HEK293T (cell line): ENCODE data around the gene RBM25.

Experiments
- CTCF ChIA-PET: fragments of 350-600 bp; formaldehyde crosslinking; extraction: SDS; loops from one replicate; lab custom pipeline; 2021; ENCODE audit warnings: antibody characterized with exemption, inconsistent platforms; lab: Yijun Ruan, JAX
- POLR2A ChIA-PET: fragments of 350-600 bp; formaldehyde crosslinking; extraction: SDS; loops from one replicate; lab custom pipeline; 2020; ENCODE audit warnings: antibody characterized with exemption, inconsistent platforms; lab: Yijun Ruan, JAX
- DNase-seq: peaks from one replicate; pipeline ENCODE4 v3.0.0; 2012; ENCODE audit warnings: mixed read lengths; ENCODE audit errors: extremely low spot score
- ARNT ChIP-seq: fragments of 450-650 bp; IDR thresholded peaks from 2 replicates; pipeline ENCODE4 v1.6.1; 2017; ENCODE audit warnings: mild to moderate bottlenecking
- BHLHE40 ChIP-seq: fragments of 450-650 bp; IDR thresholded peaks from 2 replicates; pipeline ENCODE4 v1.6.1; 2016; ENCODE audit warnings: mild to moderate bottlenecking, moderate library complexity, borderline replicate concordance
- CTBP1 ChIP-seq: fragments of 450-650 bp; IDR thresholded peaks from 2 replicates; pipeline ENCODE4 v1.6.1; 2016; ENCODE audit warnings: borderline replicate concordance
- ELF4 ChIP-seq: fragments of 450-650 bp; IDR thresholded peaks from 2 replicates; pipeline ENCODE4 v1.6.1; 2017; ENCODE audit warnings: antibody characterized with exemption
- FOXA1 ChIP-seq: fragments of 450-650 bp; IDR thresholded peaks from 2 replicates; pipeline ENCODE4 v1.6.1; 2016; ENCODE audit warnings: mild to moderate bottlenecking
- FOXK2 ChIP-seq: fragments of 450-650 bp; IDR thresholded peaks from 2 replicates; pipeline ENCODE4 v1.6.1; 2016; ENCODE audit warnings: mild to moderate bottlenecking
- FOXM1 ChIP-seq: fragments of 450-650 bp; IDR thresholded peaks from 2 replicates; pipeline ENCODE4 v1.6.1; 2017; ENCODE audit warnings: mild to moderate bottlenecking, borderline replicate concordance
- HDGF ChIP-seq: fragments of 450-650 bp; IDR thresholded peaks from 2 replicates; pipeline ENCODE4 v1.6.1; 2017; ENCODE audit warnings: antibody characterized with exemption, borderline replicate concordance
- L3MBTL2 ChIP-seq: fragments of 450-650 bp; conservative IDR thresholded peaks from 2 replicates; pipeline ENCODE4 v1.6.1; 2016; ENCODE audit warnings: mild to moderate bottlenecking
- LEF1 ChIP-seq: fragments of 450-650 bp; IDR thresholded peaks from 2 replicates; pipeline ENCODE4 v1.6.1; 2017; ENCODE audit warnings: mild to moderate bottlenecking, borderline replicate concordance
- NFRKB ChIP-seq: fragments of 450-650 bp; IDR thresholded peaks from 2 replicates; pipeline ENCODE4 v1.6.1; 2016; ENCODE audit warnings: mild to moderate bottlenecking, moderate library complexity
- PKNOX1 ChIP-seq: fragments of 450-650 bp; IDR thresholded peaks from 2 replicates; pipeline ENCODE4 v1.6.1; 2016
- SP1 ChIP-seq: fragments of 450-650 bp; IDR thresholded peaks from 2 replicates; pipeline ENCODE4 v1.6.1; 2017
- SUZ12 ChIP-seq: fragments of 450-650 bp; IDR thresholded peaks from 2 replicates; pipeline ENCODE4 v1.6.1; 2016; ENCODE audit warnings: mild to moderate bottlenecking
- TARDBP ChIP-seq: fragments of 450-650 bp; IDR thresholded peaks from 2 replicates; pipeline ENCODE4 v1.6.1; 2016
- ZNF384 ChIP-seq: fragments of 450-650 bp; IDR thresholded peaks from 2 replicates; pipeline ENCODE4 v1.6.1; 2016

The RBM25 gene

DNA sequence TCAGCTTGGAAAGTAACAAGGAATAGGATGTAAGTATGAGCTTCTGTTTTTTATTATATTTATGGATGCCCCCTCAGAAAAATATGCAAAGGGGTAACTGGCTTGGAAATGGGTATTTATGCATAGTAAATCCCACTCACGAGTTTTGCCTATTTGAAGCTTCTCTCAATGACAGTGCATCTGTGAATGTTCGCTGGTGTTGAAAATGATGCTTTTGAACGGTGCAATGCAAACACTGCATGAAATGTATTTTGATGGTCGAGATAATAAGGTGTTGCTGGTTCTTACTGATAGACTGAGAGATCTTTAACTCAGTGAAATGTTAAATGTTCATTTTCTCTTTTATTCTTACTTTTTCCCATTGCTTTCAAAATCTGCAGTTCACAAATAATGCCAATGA lies 42.0 kb downstream of the RBM25 start:
- POLR2A ChIA-PET, result no interaction called here
- CTCF ChIA-PET, result no interaction called here
- TF ChIP-seq LEF1 (no peak), ZNF384 (no peak), FOXM1 (no peak), FOXK2 (no peak), CTBP1 (no peak), TARDBP (no peak), BHLHE40 (no peak), FOXA1 (no peak), ARNT (no peak), PKNOX1 (no peak), ELF4 (no peak), NFRKB (no peak), HDGF (no peak), SP1 (no peak), L3MBTL2 (no peak), SUZ12 (no peak)
- no peak for DNase-seq

GRCh38 chr14:73102806-73103497 lies 44.6 kb downstream of the RBM25 start:
- CTCF ChIA-PET, result no interaction called here
- POLR2A ChIA-PET, result no interaction called here
- TF ChIP-seq FOXA1 (no peak), TARDBP (no peak), L3MBTL2 (no peak), LEF1 (no peak), ELF4 (no peak), FOXK2 (no peak), BHLHE40 (no peak), NFRKB (no peak), SP1 (no peak), ZNF384 (no peak), HDGF (no peak), FOXM1 (no peak), SUZ12 (no peak), PKNOX1 (no peak), CTBP1 (no peak), ARNT (no peak)
- no peak for DNase-seq

- ChIA-PET CTCF (interaction anchor here (0.6 kb wide), 1 partner anchor 166 kb away, joined by 3 read pairs; no protein-coding TSS in a partner anchor), POLR2A (interaction anchor here (1.3 kb wide), 1 partner anchor 46 kb away, joined by 7 read pairs; the partner anchor contains the start of gene RBM25)
- no peak for TF ChIP-seq FOXM1
- TF ChIP-seq PKNOX1, result no peak
- TF ChIP-seq TARDBP, result no peak
- no peak for TF ChIP-seq L3MBTL2
- no peak for TF ChIP-seq FOXK2
- TF ChIP-seq LEF1, result no peak
- no peak for TF ChIP-seq BHLHE40
- TF ChIP-seq NFRKB, result no peak
- no peak for TF ChIP-seq ARNT
- no peak for TF ChIP-seq SP1
- TF ChIP-seq ELF4, result no peak
- TF ChIP-seq CTBP1, result no peak
- no peak for TF ChIP-seq SUZ12
- TF ChIP-seq ZNF384, result no peak
- no peak for TF ChIP-seq FOXA1
- no peak for TF ChIP-seq HDGF
- DNase-seq, result no peak
Observed at GRCh38 chr14:73105050-73105449, 46.7 kb downstream of the RBM25 start.

- no peak for DNase-seq
- ChIA-PET CTCF (no interaction called here), POLR2A (no interaction called here)
- no peak for TF ChIP-seq TARDBP
- no peak for TF ChIP-seq FOXA1
- no peak for TF ChIP-seq SP1
- no peak for TF ChIP-seq FOXK2
- TF ChIP-seq HDGF, result no peak
- no peak for TF ChIP-seq ZNF384
- TF ChIP-seq CTBP1, result no peak
Observed at GRCh38 chr14:73105727-73106126, 47.4 kb downstream of the RBM25 start.

DNA sequence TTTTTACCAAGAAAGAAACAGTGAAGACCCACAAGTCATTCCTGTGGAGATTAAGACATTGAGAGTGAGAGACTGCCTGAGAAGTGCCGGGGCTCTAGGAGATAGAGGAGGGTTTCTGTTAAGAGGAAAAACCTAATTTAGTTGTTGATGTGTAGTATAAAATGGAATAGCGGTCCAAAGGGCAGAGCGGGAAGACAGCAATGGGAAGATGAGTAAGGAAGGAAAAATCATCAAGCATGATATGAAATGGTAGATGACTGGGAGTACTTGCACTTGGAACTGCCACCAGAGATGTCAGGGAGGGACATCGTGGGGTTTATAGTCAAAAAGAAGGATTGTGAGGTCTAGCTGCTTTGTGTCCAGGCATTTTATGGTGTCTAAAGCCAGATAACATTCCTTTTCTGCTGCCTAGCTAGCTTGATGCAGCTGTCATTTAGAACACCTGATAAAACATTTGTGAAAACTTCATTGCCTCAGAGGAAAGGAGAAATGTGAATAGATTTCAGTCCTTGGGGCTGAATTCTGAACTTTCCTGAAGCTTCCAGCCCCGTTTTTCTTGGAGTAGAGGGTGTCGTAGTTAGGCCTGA lies 57.8 kb downstream of the RBM25 start:
- CTCF ChIA-PET, result interaction anchor here (0.6 kb wide), 2 partner anchors 108 to 155 kb away, joined by 3 read pairs; no protein-coding TSS in a partner anchor
- POLR2A ChIA-PET, result no interaction called here
- TF ChIP-seq SUZ12, result no peak
- no peak for TF ChIP-seq L3MBTL2
- DNase-seq, result no peak
